SKM-1 (cell line): ENCODE data around the gene KPNA1.

ENCODE experiments used
- DNase-seq: peaks from one replicate; lab custom pipeline; 2025; ENCODE audit not compliant: unreplicated experiment; lab: John Stamatoyannopoulos, UW

The KPNA1 gene

DNA sequence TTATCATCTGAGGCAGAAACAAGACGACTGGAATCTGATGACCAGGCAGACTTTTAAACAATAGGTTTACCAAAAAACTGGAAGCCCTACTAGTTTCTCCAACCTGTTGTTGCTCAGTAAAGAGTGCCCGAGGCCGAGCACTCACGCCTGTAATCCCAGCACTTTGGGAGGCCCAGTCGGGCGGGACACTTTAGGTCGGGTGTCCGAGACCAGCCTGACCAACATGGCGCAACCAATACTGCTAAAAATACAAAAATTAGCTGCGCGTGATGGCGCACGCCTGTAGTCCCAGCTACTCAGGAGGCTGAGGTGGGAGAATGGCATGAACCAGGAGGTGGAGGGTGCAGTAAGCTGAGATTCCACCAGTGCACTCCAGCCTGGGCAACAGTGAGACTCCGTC is 97.8 kb downstream of the KPNA1 start:
- no peak for DNase-seq

DNA sequence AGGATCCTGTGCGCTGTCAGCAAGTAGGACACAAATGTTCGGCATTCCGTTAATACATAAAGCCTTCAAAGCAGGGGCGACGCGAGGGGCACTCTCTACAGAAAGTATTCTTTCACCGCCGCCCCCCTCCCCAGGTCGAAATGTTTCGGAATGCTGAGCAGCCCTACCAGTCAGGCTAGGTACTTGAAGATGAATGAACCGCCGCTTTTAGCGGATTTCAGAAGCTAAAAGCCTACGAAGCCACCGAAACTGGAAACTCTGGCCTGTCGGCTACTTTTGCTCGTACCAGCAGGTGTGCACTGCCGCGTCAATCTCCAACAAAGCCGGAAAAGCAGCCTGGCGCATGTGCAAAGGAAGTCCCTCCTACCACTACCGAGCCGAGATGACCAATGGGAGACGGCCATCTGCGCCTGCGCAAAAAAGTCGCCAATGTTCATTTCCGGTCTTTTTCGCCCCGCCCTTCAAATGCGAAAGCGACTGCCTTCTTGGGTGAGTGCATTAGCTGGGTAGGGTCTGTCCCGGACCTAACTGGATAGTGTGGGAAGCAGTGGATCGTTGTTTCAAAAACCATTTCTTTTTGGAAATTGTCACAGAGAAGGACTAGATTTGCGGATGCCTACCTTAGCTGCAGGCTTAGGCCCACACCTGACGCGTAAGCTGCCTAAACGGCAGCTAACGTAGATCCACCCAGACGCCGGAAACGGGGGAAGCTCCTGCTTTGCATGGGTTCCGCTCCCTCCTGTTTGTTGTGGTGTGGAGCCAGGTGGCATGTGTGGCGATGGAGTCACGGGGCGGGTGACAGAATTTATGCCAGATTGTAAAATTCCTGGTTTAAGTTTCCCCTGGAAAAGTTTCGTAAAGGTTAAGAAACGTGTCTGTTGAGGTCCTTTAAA is 98.7 kb downstream of the KPNA1 start, which contains the start of gene WDR5B:
TSS of gene WDR5B (minus strand) at position 301 of the 893 bp plus-strand sequence. CDS start 534 bp downstream, outside the sequence.
- DNase-seq, result no peak

DNA sequence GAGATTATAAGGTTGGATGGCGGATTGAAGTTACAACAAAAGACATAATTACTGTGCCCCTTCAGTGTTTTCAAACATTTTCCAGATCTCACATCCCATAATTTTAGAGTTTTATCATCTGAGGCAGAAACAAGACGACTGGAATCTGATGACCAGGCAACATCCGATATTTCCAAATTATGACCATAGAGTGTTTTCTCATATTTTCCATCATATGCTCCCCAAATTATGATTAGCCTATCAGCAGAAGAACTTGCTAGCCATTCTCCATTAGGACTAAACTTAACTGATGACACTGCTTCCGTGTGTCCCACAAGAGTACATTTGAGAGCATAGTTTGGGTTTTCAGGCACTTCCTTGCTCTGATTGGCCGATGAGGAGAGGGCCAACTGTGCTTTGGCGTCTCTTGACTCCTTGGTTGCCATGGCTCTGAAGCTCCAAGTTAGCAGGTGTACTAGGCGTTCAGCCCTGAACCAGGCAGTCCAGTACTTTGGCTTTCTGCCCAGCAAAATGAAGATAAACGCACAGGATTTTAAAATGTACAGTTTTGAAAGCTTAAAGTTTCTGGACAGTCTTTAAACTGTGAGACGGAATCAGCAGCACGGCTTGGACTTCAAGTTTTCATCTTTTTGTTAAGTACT is 99.5 kb downstream of the KPNA1 start:
- DNase-seq, result no peak

- no peak for DNase-seq
Measured at GRCh38 chr3:122414391-122414790, 100.3 kb downstream of the KPNA1 start.

GRCh38 chr3:122410639-122411038 is 104.1 kb downstream of the KPNA1 start:
- no peak for DNase-seq

DNA sequence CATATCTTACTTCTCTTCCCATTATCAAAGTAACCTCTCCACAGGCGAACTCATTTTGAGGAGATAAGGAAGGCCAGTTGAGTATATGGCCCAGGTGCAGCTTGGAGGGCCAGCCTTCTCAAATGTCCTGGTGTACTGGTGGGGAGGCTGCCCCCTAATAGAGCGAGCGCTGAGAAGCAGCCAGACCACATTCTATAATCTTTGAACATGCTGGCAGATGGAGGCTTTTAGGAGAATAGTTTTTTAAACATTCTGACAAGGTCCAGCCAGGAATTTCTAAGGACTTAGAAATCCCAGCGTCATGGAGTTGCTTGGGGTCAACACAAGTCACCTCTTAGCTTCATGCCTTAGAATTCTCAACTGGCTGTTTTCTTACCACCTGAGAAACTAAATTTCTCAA is 104.6 kb downstream of the KPNA1 start:
- DNase-seq, result no peak

DNA sequence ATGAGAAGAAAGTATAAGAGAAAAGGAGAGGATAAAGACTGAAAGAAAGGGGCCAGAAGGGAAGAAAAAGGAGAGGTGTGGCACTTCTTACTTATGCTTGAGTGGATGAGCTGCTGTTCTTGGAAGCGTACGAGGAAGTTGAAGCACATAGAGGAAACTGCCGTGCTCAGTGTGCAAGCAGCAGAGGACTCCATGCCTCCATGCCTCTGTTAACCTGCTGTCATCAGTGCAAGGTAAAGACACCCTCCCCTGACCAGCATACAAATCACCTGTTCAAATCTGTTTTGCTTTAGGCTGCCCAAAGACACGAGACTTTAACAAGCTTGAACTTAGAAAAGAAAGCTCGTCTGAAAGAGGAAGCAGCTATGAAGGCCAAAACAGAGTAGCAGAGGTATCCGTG is 105.3 kb downstream of the KPNA1 start:
- no peak for DNase-seq

- no peak for DNase-seq
Measured at GRCh38 chr3:122407946-122408345, 106.8 kb downstream of the KPNA1 start.

- no peak for DNase-seq
Measured at GRCh38 chr3:122406198-122406597, 108.5 kb downstream of the KPNA1 start.

DNA sequence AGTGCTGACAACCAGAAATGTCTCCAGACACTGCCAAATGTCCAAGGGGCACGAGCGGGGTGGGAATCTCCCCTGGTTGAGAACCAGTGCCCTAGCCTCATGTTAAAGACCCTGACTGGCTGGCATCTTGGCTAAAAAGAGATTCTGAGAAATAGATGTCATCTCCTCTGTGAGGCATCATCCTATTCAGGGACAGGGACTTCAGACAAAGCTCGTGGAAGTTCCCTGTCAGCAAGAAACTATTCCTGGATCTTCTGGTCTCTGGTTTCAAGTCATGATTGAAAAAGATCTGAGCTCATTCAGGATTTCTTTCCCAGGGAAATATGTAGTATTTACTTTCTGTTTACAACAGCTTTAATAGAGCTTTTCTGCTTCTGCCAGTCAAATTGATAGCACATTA is 109.7 kb downstream of the KPNA1 start:
- DNase-seq, result no peak

DNA sequence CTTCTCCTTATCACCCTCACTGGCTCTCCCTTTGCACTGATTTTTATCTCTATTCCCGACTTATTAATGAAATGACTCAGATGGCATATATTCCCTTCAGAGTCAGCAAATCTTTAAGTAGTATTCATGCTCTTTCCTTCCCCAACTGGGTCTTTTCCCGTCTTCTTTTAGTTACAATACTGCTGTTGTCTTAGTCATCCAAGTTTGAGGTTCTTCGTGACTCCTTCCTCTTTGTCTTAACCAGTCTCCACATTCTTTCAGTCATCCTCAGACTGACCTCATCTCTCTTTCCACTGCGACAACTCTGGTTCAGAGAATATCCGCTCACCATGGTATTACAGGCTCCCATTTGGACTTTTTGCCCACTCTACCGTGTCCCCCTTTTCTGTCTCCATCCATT is 111.2 kb downstream of the KPNA1 start:
- DNase-seq, result no peak

- no peak for DNase-seq
Measured at GRCh38 chr3:122398920-122399319, 115.8 kb downstream of the KPNA1 start.

DNA sequence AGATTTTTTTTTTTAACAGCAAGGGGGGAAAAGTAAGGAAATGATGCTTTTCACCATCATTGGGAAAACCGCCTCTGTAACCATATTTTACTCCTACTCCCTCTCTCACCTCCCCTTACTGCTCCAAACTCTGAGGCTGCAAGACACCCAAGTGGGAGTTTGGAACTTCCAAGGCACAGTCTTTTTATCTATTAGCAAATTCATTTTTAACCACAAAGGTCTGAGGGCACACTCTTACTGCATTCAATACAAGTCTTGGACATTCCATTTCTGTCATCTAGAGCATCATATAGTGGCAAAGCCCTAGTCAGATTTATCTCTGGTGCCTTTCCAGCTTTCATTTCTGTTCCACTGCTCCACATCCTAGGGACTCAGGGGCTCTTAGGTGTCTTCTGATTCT is 117.5 kb downstream of the KPNA1 start:
- DNase-seq, result no peak

DNA sequence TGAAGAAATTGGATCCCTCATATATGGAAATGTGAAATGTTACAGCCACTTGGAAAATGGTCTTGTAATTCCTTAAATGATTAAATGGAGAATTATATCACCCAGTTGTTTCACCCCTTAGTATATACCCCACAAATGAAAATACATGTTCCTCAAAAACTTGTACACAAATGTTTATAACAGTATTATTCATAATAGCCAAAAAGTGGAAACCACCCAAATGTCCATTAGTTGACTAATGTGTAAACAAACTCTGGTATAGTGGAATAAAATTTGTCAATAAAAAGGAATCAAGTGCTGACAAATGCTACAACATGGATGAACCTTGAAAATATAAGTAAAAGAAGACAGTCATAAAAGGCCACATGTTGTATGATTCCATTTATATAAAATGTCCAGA is 118.2 kb downstream of the KPNA1 start:
- DNase-seq, result no peak

GRCh38 chr3:122395582-122395981 is 119.2 kb downstream of the KPNA1 start:
- no peak for DNase-seq

GRCh38 chr3:122394173-122394572 is 120.6 kb downstream of the KPNA1 start:
- DNase-seq, result no peak

- DNase-seq, result no peak
Measured at GRCh38 chr3:122392868-122393844, 121.6 kb downstream of the KPNA1 start.

DNA sequence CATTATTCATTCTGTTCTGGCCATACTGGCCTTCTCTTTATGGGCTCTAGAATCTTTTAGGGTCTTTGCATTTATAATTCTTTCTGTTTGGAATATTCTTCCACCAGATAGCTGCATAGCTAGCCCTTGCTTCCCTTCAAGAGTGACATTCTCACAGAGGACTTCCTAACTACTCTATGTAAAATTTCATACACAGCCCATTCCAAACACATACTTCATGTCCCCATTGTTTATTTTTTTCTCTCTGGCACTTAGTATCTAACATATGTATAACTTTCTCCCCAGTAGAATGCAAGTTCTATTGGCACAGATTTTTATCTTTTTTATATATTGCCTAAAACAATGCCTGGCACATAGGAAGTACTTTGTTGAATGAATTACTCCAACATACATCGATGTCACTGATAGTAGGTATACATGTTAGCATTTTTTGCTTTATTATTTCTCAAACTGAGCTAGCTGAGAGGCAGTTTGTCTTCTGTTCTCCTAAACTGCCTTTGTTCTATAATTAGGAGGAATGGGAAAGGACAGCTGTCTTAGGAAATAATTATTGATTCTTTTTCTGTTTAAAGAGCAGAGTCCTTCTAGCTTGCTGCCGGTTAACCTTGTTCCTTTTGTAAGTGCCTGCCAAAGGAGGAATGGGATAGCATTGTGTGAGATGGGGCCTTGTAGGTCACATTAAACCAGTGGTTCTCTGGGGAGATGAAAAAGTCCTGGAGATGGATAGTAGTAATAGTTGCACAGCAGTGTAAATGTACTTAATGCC is 122.9 kb downstream of the KPNA1 start:
- no peak for DNase-seq

DNA sequence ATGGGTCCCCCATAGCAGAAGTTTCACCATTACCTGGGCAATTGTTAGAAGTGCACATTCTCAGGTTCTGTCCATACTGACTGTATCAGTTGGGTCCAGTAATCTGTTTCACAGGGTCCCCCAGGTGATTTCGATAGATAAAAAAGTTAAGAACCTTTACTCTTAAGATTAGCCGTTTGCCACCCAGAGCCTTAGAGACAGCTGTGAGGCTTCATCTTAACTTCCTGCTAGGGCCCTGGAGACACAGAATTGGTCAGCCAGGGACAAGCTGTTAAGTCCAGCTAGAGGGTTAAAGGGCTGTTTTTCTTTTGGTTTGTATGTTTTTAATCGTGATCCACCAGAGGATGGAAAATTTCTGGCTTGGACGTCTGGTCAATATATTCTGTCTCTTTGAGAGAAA is 124.1 kb downstream of the KPNA1 start:
- no peak for DNase-seq

GRCh38 chr3:122389892-122390291 is 124.8 kb downstream of the KPNA1 start:
- DNase-seq, result no peak
